NT2/D1 (cell line): ENCODE data around the gene CDKL4.

Experiments used
- DNase-seq: peaks from one replicate; pipeline ENCODE4 v3.0.0-alpha.2; 2011; ENCODE audit warnings: low read depth, low spot score
- H3K27me3 ChIP-seq: 2 replicates; pipeline ENCODE4 v1.6.0; 2011; ENCODE audit warnings: mild to moderate bottlenecking; ENCODE audit not compliant: insufficient read length, insufficient read depth
- H3K36me3 ChIP-seq: 2 replicates; pipeline ENCODE4 v1.6.1; 2011; ENCODE audit warnings: mild to moderate bottlenecking, low read length, mixed read lengths; ENCODE audit not compliant: insufficient read depth, insufficient read length
- H3K4me1 ChIP-seq: 2 replicates; pipeline ENCODE4 v1.5.1; 2011; ENCODE audit not compliant: insufficient read depth, insufficient read length
- H3K4me3 ChIP-seq: 2 replicates; pipeline ENCODE4 v1.5.1; 2011; ENCODE audit warnings: low read depth; ENCODE audit not compliant: insufficient read length
- H3K9ac ChIP-seq: 2 replicates; pipeline ENCODE4 v1.6.0; 2011; ENCODE audit warnings: low read depth; ENCODE audit not compliant: insufficient read length
- H3K9me3 ChIP-seq: 2 replicates; pipeline ENCODE4 v1.5.1; 2011; ENCODE audit warnings: mild to moderate bottlenecking, low read length; ENCODE audit not compliant: insufficient read depth
- SUZ12 ChIP-seq: IDR thresholded peaks from 2 replicates; pipeline ENCODE4 v1.6.1; 2011; ENCODE audit not compliant: insufficient read length, insufficient read depth; ENCODE audit errors: extremely low read depth
- YY1 ChIP-seq: IDR thresholded peaks from 2 replicates; pipeline ENCODE4 v1.6.1; 2011; ENCODE audit not compliant: insufficient read length, insufficient read depth
- ZNF274 ChIP-seq: IDR thresholded peaks from 2 replicates; pipeline ENCODE4 v1.6.1; 2011; ENCODE audit warnings: mild to moderate bottlenecking, low read depth, low read length

Gene CDKL4

GRCh38 chr2:39232141-39232540 lies 11.6 kb downstream of the CDKL4 start:
- Histone ChIP-seq H3K36me3 (no peaks in the 10 kb centered on the region), H3K9me3 (no peaks in the 10 kb centered on the region), H3K4me3 (no peak overlapping the region), H3K27me3 (no peaks in the 10 kb centered on the region), H3K4me1 (no peaks in the 10 kb centered on the region), H3K9ac (no peak overlapping the region)
- TF ChIP-seq ZNF274: no peak
- TF ChIP-seq YY1: no peak
- no peak for TF ChIP-seq SUZ12
- no peak for DNase-seq

GRCh38 chr2:39228413-39229209 lies 15.2 kb downstream of the CDKL4 start:
- H3K4me1 ChIP-seq: no peaks in the 10 kb centered on the region
- H3K27me3 ChIP-seq: no peaks in the 10 kb centered on the region
- no peaks in the 10 kb centered on the region for H3K36me3 ChIP-seq
- TF ChIP-seq YY1: no peak
- no peak for TF ChIP-seq SUZ12
- no peak for TF ChIP-seq ZNF274
- H3K9me3 ChIP-seq: no peaks in the 10 kb centered on the region
- no peak overlapping the region for H3K4me3 ChIP-seq
- H3K9ac ChIP-seq: peak overlapping the region; percentile 16
- peak; percentile 25 for DNase-seq

GRCh38 chr2:39227628-39228412 lies 15.9 kb downstream of the CDKL4 start:
- H3K9ac ChIP-seq: no peak overlapping the region
- H3K27me3 ChIP-seq: no peaks in the 10 kb centered on the region
- no peaks in the 10 kb centered on the region for H3K36me3 ChIP-seq
- DNase-seq: peak; percentile 72
- no peaks in the 10 kb centered on the region for H3K4me1 ChIP-seq
- H3K4me3 ChIP-seq: no peak overlapping the region
- no peak for TF ChIP-seq YY1
- TF ChIP-seq ZNF274: no peak
- TF ChIP-seq SUZ12: no peak
- H3K9me3 ChIP-seq: no peaks in the 10 kb centered on the region

- Histone ChIP-seq H3K4me1 (no peaks in the 10 kb centered on the region), H3K9me3 (no peaks in the 10 kb centered on the region), H3K27me3 (no peaks in the 10 kb centered on the region), H3K36me3 (no peaks in the 10 kb centered on the region), H3K9ac (no peak overlapping the region), H3K4me3 (no peak overlapping the region)
- TF ChIP-seq SUZ12 (no peak), YY1 (no peak), ZNF274 (no peak)
- DNase-seq: no peak
These were observed 18.2 kb downstream of the CDKL4 start for GRCh38 chr2:39225567-39225966.

- H3K4me3 ChIP-seq: no peak overlapping the region
- no peak overlapping the region for H3K9ac ChIP-seq
- H3K9me3 ChIP-seq: no peaks in the 10 kb centered on the region
- H3K27me3 ChIP-seq: no peaks in the 10 kb centered on the region
- TF ChIP-seq SUZ12: no peak
- no peak for TF ChIP-seq YY1
- no peak for TF ChIP-seq ZNF274
- DNase-seq: no peak
- no peaks in the 10 kb centered on the region for H3K4me1 ChIP-seq
- H3K36me3 ChIP-seq: no peaks in the 10 kb centered on the region
These were observed 19.9 kb downstream of the CDKL4 start for GRCh38 chr2:39223909-39224308.

GRCh38 chr2:39221459-39221858 lies 22.3 kb downstream of the CDKL4 start:
- TF ChIP-seq SUZ12 (no peak), YY1 (no peak), ZNF274 (no peak)
- Histone ChIP-seq H3K9me3 (no peaks in the 10 kb centered on the region), H3K4me3 (no peak overlapping the region), H3K36me3 (no peaks in the 10 kb centered on the region), H3K9ac (no peak overlapping the region), H3K27me3 (no peaks in the 10 kb centered on the region), H3K4me1 (no peaks in the 10 kb centered on the region)
- no peak for DNase-seq

GRCh38 chr2:39220136-39220535 lies 23.6 kb downstream of the CDKL4 start:
- no peaks in the 10 kb centered on the region for H3K4me1 ChIP-seq
- H3K27me3 ChIP-seq: no peaks in the 10 kb centered on the region
- DNase-seq: no peak

More at GRCh38 chr2:39220136-39220535, 23.6 kb downstream of the CDKL4 start:
- Histone ChIP-seq H3K4me3 (no peak overlapping the region), H3K36me3 (no peaks in the 10 kb centered on the region), H3K9ac (no peak overlapping the region), H3K9me3 (no peaks in the 10 kb centered on the region)
- TF ChIP-seq ZNF274 (no peak), SUZ12 (no peak), YY1 (no peak)
